22Rv1 (cell line): ENCODE measurements around the gene MYH15.

ENCODE experiments used
- ZFX ChIP-seq: fragments of 450-650 bp; IDR thresholded peaks from 2 replicates; pipeline ENCODE4 v1.6.1; 2017; ENCODE audit warnings: antibody characterized with exemption, borderline replicate concordance
- TF ChIP-seq, protein P1 (sequence below): fragments of 450-650 bp; IDR thresholded peaks from 2 replicates; pipeline ENCODE4 v1.5.1; 2017; ENCODE audit warnings: mild to moderate bottlenecking

DNA sequence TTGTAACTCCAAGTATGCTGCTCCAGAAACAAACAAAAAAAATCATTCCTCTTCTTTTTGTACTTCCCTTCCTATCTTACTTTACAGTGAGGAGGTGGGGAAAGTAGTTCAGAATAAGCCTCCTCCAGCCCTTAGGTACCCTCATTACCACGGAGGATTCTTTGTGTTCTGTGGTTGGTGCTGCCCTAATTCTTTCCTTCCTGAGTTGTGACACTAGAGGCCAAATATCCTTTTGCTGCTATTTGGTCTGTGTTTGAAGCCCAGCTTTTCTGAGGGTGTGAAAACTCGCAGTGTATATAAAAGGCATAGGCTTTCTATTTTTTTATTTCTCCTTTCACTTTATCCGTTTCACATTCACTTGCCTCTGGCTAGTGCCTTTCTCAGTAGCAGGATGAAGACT is 115.8 kb downstream of the MYH15 start:
- TF ChIP-seq, protein P1, sequence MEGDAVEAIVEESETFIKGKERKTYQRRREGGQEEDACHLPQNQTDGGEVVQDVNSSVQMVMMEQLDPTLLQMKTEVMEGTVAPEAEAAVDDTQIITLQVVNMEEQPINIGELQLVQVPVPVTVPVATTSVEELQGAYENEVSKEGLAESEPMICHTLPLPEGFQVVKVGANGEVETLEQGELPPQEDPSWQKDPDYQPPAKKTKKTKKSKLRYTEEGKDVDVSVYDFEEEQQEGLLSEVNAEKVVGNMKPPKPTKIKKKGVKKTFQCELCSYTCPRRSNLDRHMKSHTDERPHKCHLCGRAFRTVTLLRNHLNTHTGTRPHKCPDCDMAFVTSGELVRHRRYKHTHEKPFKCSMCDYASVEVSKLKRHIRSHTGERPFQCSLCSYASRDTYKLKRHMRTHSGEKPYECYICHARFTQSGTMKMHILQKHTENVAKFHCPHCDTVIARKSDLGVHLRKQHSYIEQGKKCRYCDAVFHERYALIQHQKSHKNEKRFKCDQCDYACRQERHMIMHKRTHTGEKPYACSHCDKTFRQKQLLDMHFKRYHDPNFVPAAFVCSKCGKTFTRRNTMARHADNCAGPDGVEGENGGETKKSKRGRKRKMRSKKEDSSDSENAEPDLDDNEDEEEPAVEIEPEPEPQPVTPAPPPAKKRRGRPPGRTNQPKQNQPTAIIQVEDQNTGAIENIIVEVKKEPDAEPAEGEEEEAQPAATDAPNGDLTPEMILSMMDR: no peak
- no peak for TF ChIP-seq ZFX
